HEK293 (cell line): ENCODE data around the gene PDE11A.

ENCODE experiments used
- CTCF ChIA-PET: fragments of 350-600 bp; formaldehyde crosslinking; extraction: SDS; loops from one replicate; lab custom pipeline; 2021; ENCODE audit warnings: antibody characterized with exemption; lab: Yijun Ruan, JAX
- POLR2A ChIA-PET: fragments of 300-600 bp; formaldehyde crosslinking; extraction: SDS; loops from one replicate; lab custom pipeline; 2020; ENCODE audit warnings: antibody characterized with exemption, inconsistent platforms; lab: Yijun Ruan, JAX
- H3K27ac ChIP-seq: fragments of 200-500 bp; sonication (Bioruptor generic); 2 replicates; pipeline ENCODE4 v1.5.1; 2014; ENCODE audit warnings: low read depth, low read length, control low read depth, inconsistent platforms; ENCODE audit errors: extremely low read depth
- H3K36me3 ChIP-seq, 2 experiments: fragments of 200-500 bp in 1 of 2; sonication (Bioruptor generic) in 1 of 2; 1 replicate in 1 of 2; 2 replicates in 1 of 2; pipeline ENCODE4 v1.5.1; 2014 to 2017; ENCODE audit warnings: inconsistent platforms in 2 of 2, low read length in 2 of 2; ENCODE audit not compliant: control insufficient read depth in 2 of 2, insufficient read depth in 1 of 2
- H3K4me1 ChIP-seq: fragments of 200-500 bp; sonication (Bioruptor generic); 2 replicates; pipeline ENCODE4 v1.5.1; 2014; ENCODE audit warnings: mild to moderate bottlenecking, low read length, inconsistent platforms; ENCODE audit not compliant: control insufficient read depth, insufficient read depth
- H3K4me3 ChIP-seq: 2 replicates; pipeline ENCODE4 v1.5.1; 2011; ENCODE audit warnings: low read depth, mild to moderate bottlenecking, control low read depth, low read length, moderate library complexity
- H3K9me3 ChIP-seq: fragments of 200-500 bp; sonication (Bioruptor generic); 2 replicates; pipeline ENCODE4 v1.5.1; 2014; ENCODE audit warnings: low read depth, low read length, inconsistent platforms; ENCODE audit not compliant: control insufficient read depth, insufficient read depth
- EGR2 ChIP-seq: fragments of 450-650 bp; formaldehyde crosslinking; IDR thresholded peaks from 2 replicates; pipeline ENCODE4 v1.5.1; 2016; ENCODE audit warnings: low read depth, missing biosample characterization, missing genetic modification characterization
- GLIS2 ChIP-seq: fragments of 450-650 bp; formaldehyde crosslinking; IDR thresholded peaks from 2 replicates; pipeline ENCODE4 v1.5.1; 2016; ENCODE audit warnings: missing biosample characterization, missing genetic modification characterization
- HOXD13 ChIP-seq: sonication (generic); formaldehyde crosslinking; IDR thresholded peaks from 2 replicates; pipeline ENCODE4 v1.8.0; 2022; ENCODE audit warnings: missing genetic modification reagents, borderline replicate concordance
- SETDB1 ChIP-seq: IDR thresholded peaks from one replicate; pipeline ENCODE4 v1.6.1; 2017; ENCODE audit warnings: mild to moderate bottlenecking, low read length, moderate library complexity, mixed read lengths; ENCODE audit not compliant: insufficient read length
- YY2 ChIP-seq: fragments of 450-650 bp; formaldehyde crosslinking; IDR thresholded peaks from 2 replicates; pipeline ENCODE4 v1.5.1; 2016; ENCODE audit warnings: missing biosample characterization, missing genetic modification characterization
- ZBTB21 ChIP-seq: fragments of 450-650 bp; formaldehyde crosslinking; IDR thresholded peaks from 2 replicates; pipeline ENCODE4 v1.5.1; 2017; ENCODE audit warnings: missing biosample characterization, missing genetic modification characterization
- ZNF132 ChIP-seq: fragments of 450-650 bp; formaldehyde crosslinking; IDR thresholded peaks from 2 replicates; pipeline ENCODE4 v1.5.1; 2017; ENCODE audit warnings: missing biosample characterization, missing genetic modification characterization, borderline replicate concordance
- ZNF146 ChIP-seq: fragments of 450-650 bp; formaldehyde crosslinking; IDR thresholded peaks from 2 replicates; pipeline ENCODE4 v1.5.1; 2016; ENCODE audit warnings: missing biosample characterization, missing genetic modification characterization
- ZNF23 ChIP-seq: fragments of 450-650 bp; formaldehyde crosslinking; IDR thresholded peaks from 2 replicates; pipeline ENCODE4 v1.5.1; 2016; ENCODE audit warnings: missing biosample characterization, missing genetic modification characterization, borderline replicate concordance
- ZNF571 ChIP-seq: fragments of 450-650 bp; formaldehyde crosslinking; IDR thresholded peaks from 2 replicates; pipeline ENCODE4 v1.5.0; 2017; ENCODE audit warnings: missing biosample characterization, missing genetic modification characterization
- ZNF585B ChIP-seq: fragments of 450-650 bp; formaldehyde crosslinking; IDR thresholded peaks from 2 replicates; pipeline ENCODE4 v1.5.1; 2016; ENCODE audit warnings: missing biosample characterization, missing genetic modification characterization
- ZNF677 ChIP-seq: fragments of 450-650 bp; IDR thresholded peaks from 2 replicates; pipeline ENCODE4 v1.5.0; 2018; ENCODE audit warnings: missing biosample characterization, mild to moderate bottlenecking, missing genetic modification characterization, moderate library complexity
- ZNF768 ChIP-seq: fragments of 450-650 bp; formaldehyde crosslinking; IDR thresholded peaks from 2 replicates; pipeline ENCODE4 v1.5.1; 2018; ENCODE audit warnings: missing biosample characterization, mild to moderate bottlenecking, missing genetic modification characterization
- ZNF792 ChIP-seq: fragments of 450-650 bp; formaldehyde crosslinking; IDR thresholded peaks from 2 replicates; pipeline ENCODE4 v1.5.1; 2016; ENCODE audit warnings: missing biosample characterization, missing genetic modification characterization
- ZNF830 ChIP-seq: fragments of 450-650 bp; IDR thresholded peaks from 2 replicates; pipeline ENCODE4 v1.5.0; 2018; ENCODE audit warnings: missing biosample characterization, missing genetic modification characterization, low read depth, mild to moderate bottlenecking, moderate library complexity
- ZNF843 ChIP-seq: fragments of 450-650 bp; formaldehyde crosslinking; IDR thresholded peaks from 2 replicates; pipeline ENCODE4 v1.5.1; 2016; ENCODE audit warnings: missing biosample characterization, missing genetic modification characterization
- ZXDB ChIP-seq: fragments of 450-650 bp; formaldehyde crosslinking; IDR thresholded peaks from 2 replicates; pipeline ENCODE4 v1.5.1; 2016; ENCODE audit warnings: missing biosample characterization, missing genetic modification characterization
- TF ChIP-seq, protein P1 (sequence below): IDR thresholded peaks from 2 replicates; pipeline ENCODE4 v1.6.1; 2011; ENCODE audit warnings: mild to moderate bottlenecking, low read depth, low read length, borderline replicate concordance
- TF ChIP-seq, protein P2 (sequence below): fragments of 450-650 bp; formaldehyde crosslinking; IDR thresholded peaks from 2 replicates; pipeline ENCODE4 v1.5.1; 2017; ENCODE audit warnings: missing biosample characterization, missing genetic modification characterization
- TF ChIP-seq, protein P3 (sequence below): fragments of 450-650 bp; formaldehyde crosslinking; conservative IDR thresholded peaks from 2 replicates; pipeline ENCODE4 v1.5.1; 2016; ENCODE audit warnings: low read depth, missing biosample characterization, missing genetic modification characterization

PDE11A gene

DNA sequence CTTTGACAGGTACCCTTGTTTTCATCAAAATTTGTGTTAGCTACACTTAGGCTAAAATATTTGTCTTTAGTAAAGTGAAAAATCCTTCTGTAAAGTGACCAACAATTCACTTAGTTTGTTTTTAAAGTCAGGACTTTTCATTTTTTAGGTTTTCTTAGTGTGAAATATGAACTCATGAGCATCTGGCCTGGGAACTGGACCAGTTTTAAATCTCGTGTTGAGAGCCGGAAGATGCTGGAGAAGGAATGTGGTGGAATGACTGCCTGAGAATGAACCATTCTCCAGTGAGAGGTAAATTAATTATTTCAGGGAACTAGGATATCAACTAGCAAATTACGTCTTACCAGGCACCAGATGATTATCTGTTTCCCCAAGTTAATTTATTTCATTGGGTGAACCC is 374.3 kb downstream of the PDE11A start (continued):
- TF ChIP-seq ZNF677 (tag by site-specific recombination) (no peak), YY2 (tag by site-specific recombination) (no peak), ZNF843 (tag by site-specific recombination) (no peak), ZNF146 (tag by site-specific recombination) (no peak)
- TF ChIP-seq, protein P1, sequence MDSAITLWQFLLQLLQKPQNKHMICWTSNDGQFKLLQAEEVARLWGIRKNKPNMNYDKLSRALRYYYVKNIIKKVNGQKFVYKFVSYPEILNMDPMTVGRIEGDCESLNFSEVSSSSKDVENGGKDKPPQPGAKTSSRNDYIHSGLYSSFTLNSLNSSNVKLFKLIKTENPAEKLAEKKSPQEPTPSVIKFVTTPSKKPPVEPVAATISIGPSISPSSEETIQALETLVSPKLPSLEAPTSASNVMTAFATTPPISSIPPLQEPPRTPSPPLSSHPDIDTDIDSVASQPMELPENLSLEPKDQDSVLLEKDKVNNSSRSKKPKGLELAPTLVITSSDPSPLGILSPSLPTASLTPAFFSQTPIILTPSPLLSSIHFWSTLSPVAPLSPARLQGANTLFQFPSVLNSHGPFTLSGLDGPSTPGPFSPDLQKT: no peak
- TF ChIP-seq, all 188 proteins: peak for 0

DNA sequence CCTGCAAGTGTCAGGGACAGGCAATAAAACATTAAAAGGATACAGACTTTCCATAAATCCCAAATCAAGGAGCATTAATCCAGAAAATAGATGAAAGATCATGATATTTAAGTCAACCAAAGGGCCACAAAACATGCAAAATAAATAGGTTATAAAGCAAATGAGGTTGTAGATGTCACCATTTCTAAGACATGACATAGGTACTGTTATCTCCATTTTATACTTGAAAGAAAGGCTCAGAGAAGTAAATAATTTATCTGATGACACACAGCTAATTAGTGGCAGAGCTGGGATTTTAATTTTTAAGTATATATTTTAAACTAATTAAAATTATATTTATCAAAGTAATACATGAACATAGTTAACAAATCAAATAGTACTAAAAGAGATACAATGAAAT is 378.2 kb downstream of the PDE11A start:
- Histone ChIP-seq H3K4me1 (no peaks in the 10 kb centered on the region), H3K36me3 (no peaks in the 10 kb centered on the region), H3K27ac (no peak overlapping the region), H3K9me3 (no peaks in the 10 kb centered on the region), H3K4me3 (no peak overlapping the region)
- 0 out of 2 replicates have a peak, but pooled peaks have one; percentile 16 for TF ChIP-seq ZNF768 (tag by site-specific recombination)
- no peak for TF ChIP-seq ZNF843 (tag by site-specific recombination)
- POLR2A ChIA-PET: no interaction called here
- CTCF ChIA-PET: interaction anchor here (0.9 to 1.2 kb wide), 2 partner anchors 46 to 89 kb away, joined by 3 to 5 read pairs; no protein-coding TSS in a partner anchor

DNA sequence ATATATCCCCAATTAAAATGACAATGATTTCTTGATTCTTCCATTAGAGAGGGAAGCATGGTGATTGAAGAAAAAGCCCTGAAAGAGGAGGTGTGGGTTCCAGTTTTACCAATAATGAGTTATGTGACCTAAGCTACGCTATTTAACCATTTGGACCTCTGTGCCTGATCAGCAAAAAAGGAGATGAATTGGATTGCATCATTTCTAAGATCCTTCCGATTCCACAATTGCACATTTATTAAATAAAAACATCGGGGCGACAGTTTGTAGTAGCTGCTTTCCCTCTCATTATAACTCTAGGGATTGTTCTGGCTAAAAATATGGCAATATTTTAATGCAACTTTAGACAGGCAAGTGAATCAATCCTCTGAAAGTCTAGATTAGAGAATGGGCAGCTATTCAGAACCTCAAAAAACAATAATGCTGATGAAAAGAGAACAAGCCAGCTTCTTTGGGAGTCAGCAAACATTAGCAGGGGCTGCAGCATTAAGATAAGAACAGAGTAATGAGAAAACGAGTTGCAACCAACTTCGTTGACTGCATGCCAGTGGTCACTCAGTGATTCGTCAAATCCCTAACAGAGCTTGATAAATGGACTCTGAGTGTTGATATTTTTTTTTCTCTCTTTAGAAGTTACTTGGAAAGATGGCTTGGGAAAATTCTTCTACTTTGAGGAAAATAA is 378.8 kb downstream of the PDE11A start:
- ChIA-PET POLR2A (no interaction called here), CTCF (interaction anchor here (0.6 to 0.9 kb wide), 2 partner anchors 45 to 107 kb away, joined by 3 read pairs; no protein-coding TSS in a partner anchor)
- H3K36me3 ChIP-seq: no peaks in the 10 kb centered on the region
- TF ChIP-seq ZXDB (tag by site-specific recombination): no peak
- TF ChIP-seq EGR2 (tag by site-specific recombination): no peak
- no peak for TF ChIP-seq SETDB1
- TF ChIP-seq ZBTB21: no peak
- no peak for TF ChIP-seq ZNF792 (tag by site-specific recombination)
- TF ChIP-seq, protein P2, sequence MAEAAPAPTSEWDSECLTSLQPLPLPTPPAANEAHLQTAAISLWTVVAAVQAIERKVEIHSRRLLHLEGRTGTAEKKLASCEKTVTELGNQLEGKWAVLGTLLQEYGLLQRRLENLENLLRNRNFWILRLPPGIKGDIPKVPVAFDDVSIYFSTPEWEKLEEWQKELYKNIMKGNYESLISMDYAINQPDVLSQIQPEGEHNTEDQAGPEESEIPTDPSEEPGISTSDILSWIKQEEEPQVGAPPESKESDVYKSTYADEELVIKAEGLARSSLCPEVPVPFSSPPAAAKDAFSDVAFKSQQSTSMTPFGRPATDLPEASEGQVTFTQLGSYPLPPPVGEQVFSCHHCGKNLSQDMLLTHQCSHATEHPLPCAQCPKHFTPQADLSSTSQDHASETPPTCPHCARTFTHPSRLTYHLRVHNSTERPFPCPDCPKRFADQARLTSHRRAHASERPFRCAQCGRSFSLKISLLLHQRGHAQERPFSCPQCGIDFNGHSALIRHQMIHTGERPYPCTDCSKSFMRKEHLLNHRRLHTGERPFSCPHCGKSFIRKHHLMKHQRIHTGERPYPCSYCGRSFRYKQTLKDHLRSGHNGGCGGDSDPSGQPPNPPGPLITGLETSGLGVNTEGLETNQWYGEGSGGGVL (tag by site-specific recombination): no peak
- TF ChIP-seq, protein P3, sequence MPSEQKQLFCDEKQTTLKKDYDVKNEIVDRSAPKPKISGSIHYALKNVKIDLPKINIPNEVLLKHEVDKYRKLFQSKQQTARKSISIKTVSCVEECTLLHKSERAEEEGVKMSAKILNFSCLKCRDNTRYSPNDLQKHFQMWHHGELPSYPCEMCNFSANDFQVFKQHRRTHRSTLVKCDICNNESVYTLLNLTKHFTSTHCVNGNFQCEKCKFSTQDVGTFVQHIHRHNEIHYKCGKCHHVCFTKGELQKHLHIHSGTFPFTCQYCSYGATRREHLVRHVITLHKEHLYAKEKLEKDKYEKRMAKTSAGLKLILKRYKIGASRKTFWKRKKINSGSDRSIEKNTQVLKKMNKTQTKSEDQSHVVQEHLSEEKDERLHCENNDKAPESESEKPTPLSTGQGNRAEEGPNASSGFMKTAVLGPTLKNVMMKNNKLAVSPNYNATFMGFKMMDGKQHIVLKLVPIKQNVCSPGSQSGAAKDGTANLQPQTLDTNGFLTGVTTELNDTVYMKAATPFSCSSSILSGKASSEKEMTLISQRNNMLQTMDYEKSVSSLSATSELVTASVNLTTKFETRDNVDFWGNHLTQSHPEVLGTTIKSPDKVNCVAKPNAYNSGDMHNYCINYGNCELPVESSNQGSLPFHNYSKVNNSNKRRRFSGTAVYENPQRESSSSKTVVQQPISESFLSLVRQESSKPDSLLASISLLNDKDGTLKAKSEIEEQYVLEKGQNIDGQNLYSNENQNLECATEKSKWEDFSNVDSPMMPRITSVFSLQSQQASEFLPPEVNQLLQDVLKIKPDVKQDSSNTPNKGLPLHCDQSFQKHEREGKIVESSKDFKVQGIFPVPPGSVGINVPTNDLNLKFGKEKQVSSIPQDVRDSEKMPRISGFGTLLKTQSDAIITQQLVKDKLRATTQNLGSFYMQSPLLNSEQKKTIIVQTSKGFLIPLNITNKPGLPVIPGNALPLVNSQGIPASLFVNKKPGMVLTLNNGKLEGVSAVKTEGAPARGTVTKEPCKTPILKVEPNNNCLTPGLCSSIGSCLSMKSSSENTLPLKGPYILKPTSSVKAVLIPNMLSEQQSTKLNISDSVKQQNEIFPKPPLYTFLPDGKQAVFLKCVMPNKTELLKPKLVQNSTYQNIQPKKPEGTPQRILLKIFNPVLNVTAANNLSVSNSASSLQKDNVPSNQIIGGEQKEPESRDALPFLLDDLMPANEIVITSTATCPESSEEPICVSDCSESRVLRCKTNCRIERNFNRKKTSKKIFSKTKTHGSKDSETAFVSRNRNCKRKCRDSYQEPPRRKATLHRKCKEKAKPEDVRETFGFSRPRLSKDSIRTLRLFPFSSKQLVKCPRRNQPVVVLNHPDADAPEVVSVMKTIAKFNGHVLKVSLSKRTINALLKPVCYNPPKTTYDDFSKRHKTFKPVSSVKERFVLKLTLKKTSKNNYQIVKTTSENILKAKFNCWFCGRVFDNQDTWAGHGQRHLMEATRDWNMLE (tag by site-specific recombination): no peak
- TF ChIP-seq GLIS2 (tag by site-specific recombination): no peak
- TF ChIP-seq ZNF132 (tag by site-specific recombination): no peak
- no peak for TF ChIP-seq ZNF830 (tag by site-specific recombination)
- TF ChIP-seq ZNF571 (tag by site-specific recombination): no peak
- no peak for TF ChIP-seq ZNF768 (tag by site-specific recombination)
- TF ChIP-seq HOXD13 (CRISPR knock-in tag): no peak
- TF ChIP-seq ZNF585B: no peak
- no peak for TF ChIP-seq ZNF23
- H3K4me3 ChIP-seq: no peak overlapping the region
- H3K27ac ChIP-seq: no peak overlapping the region
- H3K4me1 ChIP-seq: no peaks in the 10 kb centered on the region
- no peaks in the 10 kb centered on the region for H3K9me3 ChIP-seq
